SK-MEL-5 (cell line): ENCODE measurements around the gene POLR3K. TPM values are rescaled to one million over a fixed set of nuclear protein-coding genes. Genes with fewer than 3 reads are reported as not detected.

Source experiments
- DNase-seq: peaks from one replicate; pipeline ENCODE4 v3.0.0-alpha.2; 2016; ENCODE audit warnings: low read depth, low spot score
- in situ Hi-C: cut with HindIII; loops from 2 replicates; pipeline ENCODE4 v1.10.0; 2016; ENCODE audit warnings: low sequenced_read_pairs, high pct_unique_total_duplicates, low pct_unique_long_range_greater_than_20kb
- total RNA-seq: library from RNA; depleted of rRNA; stranded (reverse); fragments of >200 nt; shearing (Covaris generic); gene quantifications from 2 replicates; pipeline ENCODE4 v1.2.3, GENCODE V29; 2014

The POLR3K gene
- total RNA-seq, 1 experiment from 2014 or later, result 5.3 TPM

DNA sequence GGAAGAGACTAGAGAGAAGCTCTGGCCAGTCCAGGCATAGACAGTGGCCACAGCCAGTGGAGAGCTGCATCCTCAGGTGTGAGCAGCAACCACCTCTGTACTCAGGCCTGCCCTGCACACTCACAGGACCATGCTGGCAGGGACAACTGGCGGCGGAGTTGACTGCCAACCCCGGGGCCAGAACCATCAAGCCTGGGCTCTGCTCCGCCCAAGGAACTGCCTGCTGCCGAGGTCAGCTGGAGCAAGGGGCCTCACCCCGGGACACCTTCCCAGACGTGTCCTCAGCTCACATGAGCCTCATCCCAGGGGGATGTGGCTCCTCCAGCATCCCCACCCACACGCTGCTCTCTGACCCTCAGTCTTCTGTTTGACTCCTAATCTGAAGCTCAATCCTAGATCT lies 15.8 kb upstream of the POLR3K start:
- in situ Hi-C loops, result no loop called here
- DNase-seq, result no peak

DNA sequence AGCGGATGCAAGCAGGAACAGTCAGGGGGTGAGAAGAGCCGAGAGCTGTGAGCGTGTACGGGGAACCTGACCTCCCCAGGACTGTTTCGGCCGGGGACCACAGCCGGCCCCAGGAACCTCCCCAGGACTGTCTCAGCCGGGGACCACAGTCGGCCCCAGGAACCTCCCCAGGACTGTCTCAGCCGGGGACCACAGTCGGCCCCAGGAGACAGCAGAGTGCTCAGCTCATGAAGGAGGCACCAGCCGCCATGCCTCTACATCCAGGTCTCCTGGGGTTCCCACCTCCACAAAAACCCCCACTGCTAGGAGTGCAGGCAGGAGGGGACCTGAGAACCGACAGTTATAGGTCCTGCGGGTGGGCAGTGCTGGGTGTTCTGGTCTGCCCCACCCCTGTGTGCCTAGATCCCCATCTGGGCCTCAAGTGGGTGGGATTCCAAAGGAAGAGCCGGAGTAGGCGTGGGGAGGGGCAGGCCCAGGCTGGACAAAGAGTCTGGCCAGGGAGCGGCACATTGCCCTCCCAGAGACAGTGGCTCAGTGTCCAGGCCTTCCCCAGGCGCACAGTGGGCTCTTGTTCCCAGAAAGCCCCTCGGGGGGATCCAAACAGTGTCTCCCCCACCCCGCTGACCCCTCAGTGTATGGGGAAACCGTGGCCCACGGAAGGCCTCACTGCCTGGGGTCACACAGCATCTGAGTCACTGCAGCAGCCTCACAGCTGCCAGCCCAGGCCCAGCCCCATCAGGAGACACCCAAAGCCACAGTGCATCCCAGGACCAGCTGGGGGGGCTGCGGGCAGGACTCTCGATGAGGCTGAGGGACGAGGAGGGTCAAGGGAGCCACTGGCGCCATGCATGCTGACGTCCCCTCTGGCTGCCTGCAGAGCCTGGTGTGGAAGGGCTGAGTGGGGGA lies 14.7 kb upstream of the POLR3K start:
- DNase-seq, result peak; percentile 22
- in situ Hi-C loops, result no loop called here

DNA sequence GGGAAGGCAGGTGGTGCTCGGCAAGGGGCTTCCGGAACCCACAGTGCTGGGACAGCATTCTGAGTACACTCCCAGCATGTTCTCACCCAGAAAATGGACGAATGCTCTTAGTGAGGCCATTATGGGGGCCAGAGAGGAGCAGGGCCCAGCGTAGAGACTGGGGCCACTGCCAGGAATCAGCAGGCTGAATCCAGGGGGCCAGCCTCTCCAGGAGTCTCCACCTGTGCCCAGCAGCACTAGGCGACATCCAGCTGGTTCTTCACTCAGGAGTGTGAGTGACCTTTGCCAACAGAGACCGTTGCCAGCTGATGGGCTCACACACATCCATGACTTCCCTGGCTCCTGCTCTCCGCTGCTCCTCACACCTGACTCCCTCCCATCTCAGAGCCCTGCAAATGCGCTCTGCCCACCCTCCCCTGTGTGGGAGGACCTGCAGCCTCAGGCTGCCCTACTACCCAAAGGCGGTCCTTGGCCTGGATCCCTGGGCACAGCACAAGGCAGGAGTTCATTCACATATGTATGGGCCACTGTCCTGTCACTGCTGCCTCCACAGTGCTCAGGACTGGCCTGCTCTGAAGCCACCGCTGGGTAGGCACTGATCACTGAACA lies 13.9 kb upstream of the POLR3K start:
- DNase-seq, result no peak
- in situ Hi-C loops, result no loop called here

DNA sequence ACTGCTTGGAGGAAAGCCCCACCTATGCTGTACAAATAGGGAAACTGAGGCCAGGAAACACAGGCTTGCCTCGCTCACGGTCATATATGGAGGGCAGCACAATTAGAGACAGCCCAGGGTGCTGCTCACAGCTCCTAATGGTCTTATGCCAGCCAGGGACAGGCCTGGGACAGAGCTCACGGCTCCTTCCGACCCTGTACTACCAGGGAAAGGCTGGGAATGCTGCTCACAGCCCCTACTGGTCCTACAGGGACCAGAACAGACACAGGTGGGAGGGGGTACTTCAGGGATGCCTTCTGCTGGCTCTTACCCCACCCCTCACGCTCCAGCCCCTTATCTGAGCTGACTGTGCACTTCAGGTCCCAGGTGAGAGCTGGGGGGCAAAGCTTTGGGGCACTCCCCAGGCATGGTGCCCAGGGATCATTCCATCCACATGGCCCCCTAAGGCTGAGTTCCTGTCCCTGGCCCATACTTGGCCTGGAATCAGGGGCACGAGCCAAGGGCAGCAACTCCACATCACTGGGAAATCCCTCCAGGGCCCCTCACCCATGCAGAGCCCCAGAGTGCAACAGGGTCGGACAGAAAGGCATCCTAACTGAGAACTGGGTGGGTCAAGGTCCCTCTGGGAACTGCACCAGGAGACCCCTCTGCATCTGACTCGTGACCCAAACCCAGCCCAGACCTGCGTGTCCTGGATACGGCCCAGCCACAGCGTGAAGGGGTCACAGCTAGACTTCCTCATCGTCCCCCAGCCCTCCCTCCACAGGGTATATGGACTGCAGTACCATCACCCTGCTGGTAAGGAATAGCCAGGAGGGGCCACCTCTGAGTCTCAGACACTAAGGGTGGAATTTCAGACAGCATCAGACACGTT lies 13.1 kb upstream of the POLR3K start:
- DNase-seq, result no peak
- in situ Hi-C loops, result no loop called here

DNA sequence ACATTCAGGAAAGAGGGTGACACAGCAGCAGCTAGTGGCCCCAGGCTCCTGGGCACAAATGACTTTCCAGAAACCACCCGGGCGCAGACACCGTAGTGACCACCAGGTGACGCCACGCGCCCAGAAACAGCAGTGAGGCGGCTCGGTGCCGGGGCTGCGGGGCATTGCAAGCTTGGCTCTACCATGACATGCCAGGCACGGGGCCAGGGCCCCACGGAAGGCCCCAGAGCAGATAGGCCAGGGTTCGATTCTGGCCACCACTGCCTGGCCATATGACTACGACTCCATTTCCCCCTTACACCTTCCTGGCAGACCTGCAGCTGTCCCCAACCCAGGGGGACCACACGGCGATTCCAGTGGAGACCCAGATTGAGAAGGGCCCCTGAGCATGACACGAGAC lies 12.3 kb upstream of the POLR3K start:
- peak; percentile 73 for DNase-seq
- in situ Hi-C loops, result no loop called here

DNA sequence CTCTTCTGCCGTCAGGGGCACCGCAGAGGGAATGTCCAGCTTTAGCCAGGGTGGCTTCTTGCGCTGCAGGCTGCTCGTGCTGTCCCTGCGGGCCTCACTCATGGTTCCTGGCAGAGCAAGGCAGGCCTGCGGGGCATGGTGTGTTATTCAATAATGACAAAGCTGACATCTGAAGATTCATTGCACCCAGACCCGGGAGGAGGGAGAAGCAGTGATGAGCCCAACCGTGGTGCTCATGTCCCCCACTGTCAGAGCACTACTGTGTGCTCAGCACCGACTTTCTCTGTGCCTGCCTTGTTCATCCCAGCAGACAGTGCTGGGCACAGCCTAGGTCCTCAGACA lies 11.5 kb upstream of the POLR3K start:
- in situ Hi-C loops, result no loop called here
- DNase-seq, result no peak

DNA sequence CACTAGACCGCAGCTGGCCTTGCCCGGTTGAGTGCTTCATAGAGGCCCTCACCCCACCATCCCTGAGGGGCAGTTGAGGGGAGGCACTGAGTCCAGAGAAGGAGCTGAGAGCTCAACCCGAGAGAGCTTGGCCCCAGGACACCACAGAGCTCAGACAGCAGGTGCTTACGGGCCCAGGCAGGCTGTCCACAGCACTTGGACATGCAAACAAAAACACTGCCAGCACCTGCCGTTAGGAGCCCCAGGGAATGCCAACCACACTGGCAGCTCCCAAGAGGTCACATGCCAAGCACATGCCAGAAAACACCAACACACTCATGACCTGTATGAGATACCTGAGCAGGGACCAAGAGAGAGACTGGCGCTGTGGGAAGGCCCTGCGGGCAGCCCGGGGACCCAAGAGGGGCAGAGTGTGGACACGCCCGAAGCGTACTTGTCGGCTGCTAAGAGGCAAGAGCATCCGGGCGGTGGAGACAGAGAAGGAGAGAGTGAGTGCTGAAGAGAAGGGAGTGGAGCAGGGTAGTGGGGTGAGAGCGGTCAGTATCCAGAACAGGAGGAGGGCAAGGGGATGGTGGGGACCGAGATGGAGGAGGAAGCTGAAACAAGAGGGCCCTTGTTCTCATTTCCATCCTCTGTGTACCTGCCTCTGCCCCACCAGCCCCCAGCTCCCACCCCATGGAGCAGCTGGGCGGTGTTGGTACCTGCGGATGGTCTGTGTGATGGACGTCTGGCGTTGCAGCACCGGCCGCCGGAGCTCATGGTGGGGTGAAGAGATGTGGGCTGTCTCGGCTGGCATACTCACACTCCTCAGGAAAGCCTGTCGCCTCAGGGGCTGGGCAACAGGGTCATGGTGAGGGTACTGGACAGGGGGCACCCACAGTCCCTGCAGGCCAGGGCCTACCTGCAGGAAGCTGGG lies 10.8 kb upstream of the POLR3K start:
- in situ Hi-C loops, result no loop called here
- no peak for DNase-seq

DNA sequence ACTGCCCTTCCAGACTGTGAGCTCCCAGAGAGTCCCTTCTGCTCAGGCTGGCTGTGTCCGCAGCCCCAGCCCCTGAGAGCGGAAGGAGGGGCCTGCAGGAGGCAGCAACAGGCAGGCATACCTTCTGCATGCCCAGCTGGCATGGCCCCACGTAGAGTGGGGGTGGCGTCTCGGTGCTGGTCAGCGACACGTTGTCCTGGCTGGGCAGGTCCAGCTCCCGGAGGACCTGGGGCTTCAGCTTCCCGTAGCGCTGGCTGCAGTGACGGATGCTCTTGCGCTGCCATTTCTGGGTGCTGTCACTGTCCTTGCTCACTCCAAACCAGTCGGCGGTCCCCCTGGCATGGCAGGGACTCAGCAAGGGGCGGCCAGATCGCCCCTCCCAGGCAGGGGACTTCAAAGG lies 10.1 kb upstream of the POLR3K start:
- no peak for DNase-seq

DNA sequence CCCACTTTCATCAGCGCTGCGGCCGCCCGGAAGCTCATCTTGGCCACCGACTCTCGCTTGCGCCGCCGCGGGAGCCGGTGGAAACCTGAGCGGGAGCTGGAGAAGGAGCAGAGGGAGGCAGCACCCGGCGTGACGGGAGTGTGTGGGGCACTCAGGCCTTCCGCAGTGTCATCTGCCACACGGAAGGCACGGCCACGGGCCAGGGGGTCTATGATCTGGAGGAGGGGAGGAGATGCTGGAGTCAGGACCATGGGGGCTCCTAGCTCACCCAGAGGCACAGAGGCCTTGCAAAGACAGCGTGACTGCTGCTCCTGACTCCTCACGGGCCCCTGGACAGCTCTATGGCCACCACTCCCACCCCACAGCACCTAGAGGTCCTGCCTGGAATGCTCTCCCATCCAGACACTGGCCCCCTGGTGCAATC lies 9.6 kb upstream of the POLR3K start:
- in situ Hi-C loops, result no loop called here
- DNase-seq, result no peak

More for the DNA sequence above, 10.1 kb upstream of the POLR3K start:
- in situ Hi-C loops, result no loop called here

DNA sequence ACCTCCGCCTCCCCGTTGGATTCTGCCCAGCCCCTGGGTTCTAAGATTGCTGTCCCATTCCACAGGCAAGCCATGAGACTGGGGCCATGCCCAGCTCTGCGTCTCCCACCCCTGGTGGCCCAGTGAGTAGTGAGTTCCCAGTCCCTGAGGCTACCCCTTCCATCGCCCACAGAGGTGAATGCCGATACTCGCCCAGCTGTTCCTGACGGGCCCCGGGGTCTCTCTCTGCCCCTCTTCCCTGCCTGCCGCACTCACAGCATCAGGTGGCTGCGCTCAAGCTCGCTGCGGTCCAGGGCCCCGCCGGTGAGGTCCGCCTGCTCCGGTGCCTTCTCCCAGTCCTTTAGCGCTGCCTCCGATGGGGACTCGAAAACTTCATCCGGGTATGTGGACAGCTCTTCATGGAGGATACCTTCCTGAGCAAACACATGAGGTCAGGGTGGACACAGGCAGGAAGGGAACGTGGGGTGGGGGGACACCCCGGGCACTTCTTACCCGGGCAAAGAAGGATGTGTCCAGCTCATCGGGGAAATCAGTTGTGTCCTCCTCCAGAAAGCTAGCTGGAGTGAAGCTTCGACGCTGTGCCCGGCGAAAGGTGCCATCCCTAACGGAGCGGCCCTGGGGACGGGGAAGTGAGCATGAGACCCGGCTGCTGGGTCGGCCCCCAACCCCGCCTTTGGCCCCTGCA lies 9.0 kb upstream of the POLR3K start:
- DNase-seq, result no peak
- in situ Hi-C loops, result no loop called here

DNA sequence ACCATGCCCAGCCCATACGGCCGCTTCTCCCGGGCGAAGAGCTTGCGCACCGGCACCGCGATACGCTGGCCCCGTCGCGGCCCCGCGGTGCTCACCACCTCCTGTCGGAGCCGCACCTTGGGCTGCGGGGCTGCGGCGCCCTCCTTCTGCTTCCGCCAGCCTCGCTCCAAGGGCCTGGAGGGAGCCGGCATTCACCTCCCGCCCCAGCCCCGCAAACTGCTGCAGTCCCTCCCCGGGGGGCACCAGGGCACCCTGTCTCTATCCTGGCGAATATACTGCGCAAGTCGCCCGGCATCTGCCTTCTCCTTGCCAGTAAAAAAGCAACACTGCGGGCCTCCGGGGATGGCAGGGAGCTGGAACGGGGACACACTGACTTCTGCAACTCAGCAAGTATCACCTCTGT lies 8.5 kb upstream of the POLR3K start:
- no peak for DNase-seq
- in situ Hi-C loops, result no loop called here

DNA sequence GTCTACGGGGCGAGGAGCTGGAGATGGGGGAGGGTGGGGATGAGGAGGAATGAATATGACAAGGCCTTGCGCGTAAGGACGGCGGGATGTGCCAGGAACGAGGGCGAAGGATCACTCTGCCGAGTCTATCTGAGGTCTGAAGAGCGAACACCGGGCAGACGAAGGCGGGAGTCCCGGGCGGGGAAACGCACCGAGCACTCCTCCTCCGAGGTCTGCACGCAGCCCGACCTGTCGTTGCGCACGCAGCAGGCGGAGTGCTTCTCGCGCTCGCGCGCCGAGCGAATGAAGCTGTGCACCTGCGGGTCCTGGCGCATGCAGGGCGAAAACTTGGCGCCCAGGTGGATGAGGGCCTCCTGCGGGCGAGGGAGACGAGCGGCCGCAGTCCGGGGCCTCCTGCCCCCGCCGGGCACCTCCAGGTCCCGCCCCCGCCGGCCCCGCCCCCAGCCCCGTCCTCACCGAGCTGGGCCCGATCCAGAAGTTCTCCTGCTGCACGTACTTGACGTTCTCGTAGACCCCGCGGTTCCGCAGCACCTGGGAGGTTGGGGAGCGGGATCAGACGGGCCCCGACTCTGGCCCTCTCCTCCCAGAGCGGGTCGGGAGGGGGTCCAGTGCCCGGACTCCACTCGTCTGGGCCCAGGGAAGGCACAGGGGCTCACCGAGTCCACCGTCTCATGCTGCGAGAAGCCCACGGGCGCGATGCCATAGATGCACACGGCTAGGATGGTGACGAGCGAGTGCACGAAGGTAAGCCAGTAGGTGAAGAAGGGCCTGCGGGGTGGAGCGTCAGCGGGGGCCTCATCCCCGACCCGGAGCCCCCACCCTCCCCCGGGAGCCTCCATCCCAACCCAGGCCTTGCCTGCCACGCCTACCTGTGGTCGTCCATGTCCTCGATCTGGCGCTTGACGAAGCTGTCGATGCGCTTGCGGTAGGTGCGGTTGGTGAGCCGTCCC lies 7.8 kb upstream of the POLR3K start:
- no peak for DNase-seq
- in situ Hi-C loops, result no loop called here

DNA sequence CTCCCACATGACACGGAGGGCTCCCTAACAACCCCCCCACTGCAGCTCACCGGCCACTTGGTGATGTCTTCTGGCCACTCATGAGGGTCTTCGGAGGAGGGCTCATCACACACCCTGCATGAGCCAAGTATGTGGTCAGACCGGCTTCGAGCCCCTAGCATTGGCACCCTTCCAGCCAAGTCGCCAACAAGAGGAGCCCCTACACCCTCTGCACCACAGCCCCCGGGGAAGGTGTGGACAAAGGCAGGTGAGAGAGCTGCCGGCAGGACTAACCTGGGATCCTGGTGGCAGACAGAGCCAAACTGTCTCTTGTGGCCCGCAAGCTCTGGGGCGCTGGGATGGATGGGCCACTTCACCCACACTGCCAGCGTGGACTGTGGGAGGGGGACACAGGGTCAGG lies 6.8 kb upstream of the POLR3K start:
- no peak for DNase-seq
- in situ Hi-C loops, result no loop called here

DNA sequence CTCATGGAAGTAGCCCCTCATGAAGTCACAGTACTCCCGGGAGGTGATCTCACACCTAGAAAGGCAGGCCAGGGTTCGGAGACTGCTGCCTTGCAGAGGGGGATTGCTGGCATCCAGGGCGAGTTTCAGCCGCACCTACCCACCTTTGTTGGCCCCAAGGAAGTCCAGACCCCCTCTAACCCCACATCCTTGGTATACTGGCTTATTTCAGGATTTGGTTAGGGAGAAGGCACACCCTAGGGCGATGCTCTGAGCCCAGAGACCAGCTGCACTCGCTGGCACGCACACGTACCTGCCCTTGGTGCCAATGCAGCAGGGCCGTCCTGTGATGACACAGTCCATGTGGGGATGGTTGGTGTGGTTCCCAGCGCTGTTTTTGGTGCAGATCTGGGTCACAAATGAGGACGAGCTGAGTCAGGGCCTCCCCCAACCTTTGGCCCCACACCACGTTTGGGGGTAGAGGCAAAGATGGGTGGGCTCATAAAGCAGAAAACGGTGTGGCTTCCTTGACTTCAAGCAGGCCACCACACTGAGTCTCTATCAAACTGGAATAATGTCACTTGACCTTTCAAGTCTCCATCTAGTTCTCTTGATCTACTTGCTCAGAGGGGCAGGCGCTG lies 6.1 kb upstream of the POLR3K start:
- in situ Hi-C loops, result no loop called here
- DNase-seq, result no peak
